GM12878 (cell line): Measurements from ENCODE around the gene AP2B1.

Experiments used
- ATF3 ChIP-seq: IDR thresholded peaks from 2 replicates; pipeline ENCODE4 v1.6.1; 2011; ENCODE audit warnings: low read depth, mild to moderate bottlenecking, low read length, moderate library complexity, borderline replicate concordance; ENCODE audit errors: extremely low read depth
- CTCF ChIP-seq, 3 experiments: IDR thresholded peaks in 2 of 3; conservative IDR thresholded peaks in 1 of 3; 2 replicates each; pipeline ENCODE4 v1.5.1; 2011; ENCODE audit warnings: low read depth in 3 of 3, low read length in 3 of 3, mild to moderate bottlenecking in 3 of 3, control low read depth in 2 of 3, moderate library complexity in 2 of 3, inconsistent platforms in 1 of 3, mixed read lengths in 1 of 3; ENCODE audit not compliant: control insufficient read depth in 2 of 3, insufficient read depth in 1 of 3; ENCODE audit errors: extremely low read depth in 1 of 3
- EZH2 ChIP-seq: IDR thresholded peaks from 2 replicates; pipeline ENCODE4 v1.6.1; 2012; ENCODE audit warnings: low read depth, mild to moderate bottlenecking, control low read depth, inconsistent platforms, low read length, borderline replicate concordance; ENCODE audit not compliant: control insufficient read depth
- MXI1 ChIP-seq: fragments of 150-350 bp; IDR thresholded peaks from 2 replicates; pipeline ENCODE4 v1.6.1; 2011; ENCODE audit warnings: low read depth, mild to moderate bottlenecking, inconsistent platforms, low read length, improper control_type of control experiment
- NRF1 ChIP-seq: conservative IDR thresholded peaks from 2 replicates; pipeline ENCODE4 v1.6.1; 2011; ENCODE audit warnings: mild to moderate bottlenecking, low read depth, low read length, improper control_type of control experiment
- RAD21 ChIP-seq: IDR thresholded peaks from 2 replicates; pipeline ENCODE4 v1.6.1; 2011; ENCODE audit warnings: mild to moderate bottlenecking, low read depth, low read length, moderate library complexity; ENCODE audit not compliant: insufficient read depth
- SREBF1 ChIP-seq: IDR thresholded peaks from 2 replicates; pipeline ENCODE4 v1.6.1; 2012; ENCODE audit warnings: mild to moderate bottlenecking, low read length

GRCh38 chr17:35596530-35597233, 9.6 kb downstream of the AP2B1 start:
- no peak for TF ChIP-seq NRF1
- TF ChIP-seq ATF3 = no peak
- no peak for TF ChIP-seq EZH2
- no peak for TF ChIP-seq CTCF (IDR thresholded peaks at IDR 0.05 in 2 of 3, conservative IDR thresholded peaks at IDR 0.05 in 1 of 3; ENCODE audit: control insufficient read depth in 2 of 3, extremely low read depth in 1 of 3, insufficient read depth in 1 of 3, low read depth in 3 of 3, low read length in 3 of 3)
- no peak for TF ChIP-seq SREBF1
- no peak for TF ChIP-seq RAD21
- TF ChIP-seq MXI1 = no peak
